Adrenal gland (tissue), 12 donors: ENCODE measurements around the gene CTNND2. TPM values are rescaled to one million over a fixed set of nuclear protein-coding genes. Genes with fewer than 3 reads are reported as not detected.

Experiments used
- DNase-seq, 7 donors: peaks; one replicate each; pipeline ENCODE4 v3.0.0-alpha.2; 2019 to 2020
- H3K27ac ChIP-seq, 5 donors: fragments of 200-600 bp; sonication (generic) in 4 of 5; 1 replicate in 3 of 5; 2 replicates in 2 of 5; pipeline versions ENCODE4 v1.5.1 to v1.8.0; 2016 to 2020; ENCODE audit warnings: mild to moderate bottlenecking in 1 of 5
- H3K27me3 ChIP-seq: fragments of 200-600 bp; 2 replicates; pipeline ENCODE4 v1.8.0; 2021
- H3K36me3 ChIP-seq, 2 donors: fragments of 200-600 bp; replicated peaks in 1 of 2; 1 replicate in 1 of 2; 2 replicates in 1 of 2; pipeline versions ENCODE4 v1.5.1 to v1.8.0; 2018 to 2022
- H3K4me1 ChIP-seq, 2 donors: fragments of 200-600 bp; replicated peaks in 1 of 2; 1 replicate in 1 of 2; 2 replicates in 1 of 2; pipeline versions ENCODE4 v1.5.1 to v1.8.0; 2018 to 2021
- H3K4me3 ChIP-seq, 4 donors: fragments of 200-600 bp; sonication (generic) in 3 of 4; one replicate each; pipeline ENCODE4 v1.5.1; 2016 to 2018
- H3K9me3 ChIP-seq, 3 donors: fragments of 200-600 bp; sonication (generic) in 1 of 3; replicated peaks in 1 of 3; 1 replicate in 2 of 3; 2 replicates in 1 of 3; pipeline versions ENCODE4 v1.5.1 to v1.8.0; 2016 to 2021
- POLR2A ChIP-seq, 2 donors: fragments of 450-650 bp; IDR thresholded peaks; one replicate each; pipeline ENCODE4 v1.6.1; 2017; ENCODE audit warnings: antibody characterized with exemption in 2 of 2, mild to moderate bottlenecking in 2 of 2, moderate library complexity in 1 of 2
- WGBS, 4 donors: extraction: QIAGEN DNeasy Blood & Tissue Kit in 2 of 4; methylation state at CpG; one replicate each; pipeline versions ENCODE4 v1.1.5 to v1.1.7; 2013 to 2017; 5-methylcytosine and 5-hydroxymethylcytosine counted together
- intact Hi-C, 2 donors: fragments of 100-400 bp; cut with DNase I; formaldehyde crosslinking; loops; one replicate each; pipeline versions ENCODE4 v1.14.1 to v1.15.0; 2022 to 2023
- polyA plus RNA-seq, 3 donors: library from polyadenylated mRNA; stranded (reverse); fragments of 200-250 nt in 2 of 3; fragments of 350-450 nt in 1 of 3; fragmentation: Illumina TruSeq in 1 of 3; extraction: RNeasy Lipid Tissue Mini Kit (QIAGEN cat#74804) in 1 of 3; gene quantifications; one replicate each; pipeline ENCODE4 v1.2.3, GENCODE V29; 2013 to 2014
- total RNA-seq, 9 donors: library from RNA; depleted of rRNA in 4 of 9; stranded (reverse); fragments of >200 nt in 4 of 9; fragments of 120-200 nt in 1 of 9; fragmentation: NEBNext Ultra II Directional in 1 of 9; extraction: Animal tissue kit (Norgen Biotek cat#: 25700) in 1 of 9; gene quantifications; one replicate each; pipeline versions ENCODE4 v1.1.0 to v1.2.4, GENCODE V29; 2013 to 2023
- TF ChIP-seq, protein P1 (sequence below), 6 experiments: fragments of 450-650 bp in 4 of 6; fragments of 200-600 bp in 2 of 6; sonication (generic) in 1 of 6; IDR thresholded peaks; 1 replicate in 5 of 6; 2 replicates in 1 of 6; pipeline versions ENCODE4 v1.5.1 to v1.8.0; 2016 to 2021; ENCODE audit warnings: antibody characterized with exemption in 6 of 6, mild to moderate bottlenecking in 2 of 6, moderate library complexity in 1 of 6
- donor health status: healthy with polysubstance abuse.
- donor health status: Bipolar disorder and iron deficiency.
- donor health status: DM: yes; HTN: yes; CAD: no.
- donor health status: DM: no; HTN: no; CAD: no.
- donor health status: DM: no; HTN: no; CAD: no.
- donor health status: DM: yes; HTN: yes; CAD: no.

Gene CTNND2
- total and polyA plus RNA-seq, 12 donors: 0.34 to 4.2 (median 1.1) TPM; not detected in 1

DNA sequence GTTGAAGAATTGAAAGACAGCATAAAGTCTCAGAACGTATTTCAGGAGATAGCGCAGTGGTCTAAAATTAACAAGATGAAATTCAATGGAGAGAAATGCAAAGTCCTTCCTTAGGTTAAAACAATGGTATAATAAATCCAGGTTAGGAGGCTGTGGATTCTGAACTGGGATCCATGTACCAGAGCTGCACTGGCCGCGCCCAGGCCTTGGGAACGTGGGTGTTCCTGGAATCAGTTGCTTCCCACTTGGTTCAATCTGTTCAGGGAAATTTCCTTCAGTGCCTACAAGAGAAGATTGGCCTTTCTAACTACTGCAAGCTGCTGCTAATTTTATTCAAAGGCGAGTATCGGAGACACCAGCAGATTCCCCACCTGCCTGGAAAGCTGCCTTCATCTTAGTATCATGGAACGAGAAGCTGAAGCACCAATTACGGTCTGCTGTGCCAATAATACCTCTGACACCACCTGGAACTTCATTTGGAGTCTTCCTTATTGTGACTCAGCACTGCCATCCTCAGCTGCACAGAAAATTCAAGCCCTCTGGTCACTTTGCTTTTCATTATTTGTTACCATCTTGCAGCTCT lies 14.3 kb upstream of the CTNND2 start:
- 70 to 82% (median 74%) methylated on average over 9 of the region's 9 CpGs for WGBS, 4 donors
- TF ChIP-seq, protein P1, sequence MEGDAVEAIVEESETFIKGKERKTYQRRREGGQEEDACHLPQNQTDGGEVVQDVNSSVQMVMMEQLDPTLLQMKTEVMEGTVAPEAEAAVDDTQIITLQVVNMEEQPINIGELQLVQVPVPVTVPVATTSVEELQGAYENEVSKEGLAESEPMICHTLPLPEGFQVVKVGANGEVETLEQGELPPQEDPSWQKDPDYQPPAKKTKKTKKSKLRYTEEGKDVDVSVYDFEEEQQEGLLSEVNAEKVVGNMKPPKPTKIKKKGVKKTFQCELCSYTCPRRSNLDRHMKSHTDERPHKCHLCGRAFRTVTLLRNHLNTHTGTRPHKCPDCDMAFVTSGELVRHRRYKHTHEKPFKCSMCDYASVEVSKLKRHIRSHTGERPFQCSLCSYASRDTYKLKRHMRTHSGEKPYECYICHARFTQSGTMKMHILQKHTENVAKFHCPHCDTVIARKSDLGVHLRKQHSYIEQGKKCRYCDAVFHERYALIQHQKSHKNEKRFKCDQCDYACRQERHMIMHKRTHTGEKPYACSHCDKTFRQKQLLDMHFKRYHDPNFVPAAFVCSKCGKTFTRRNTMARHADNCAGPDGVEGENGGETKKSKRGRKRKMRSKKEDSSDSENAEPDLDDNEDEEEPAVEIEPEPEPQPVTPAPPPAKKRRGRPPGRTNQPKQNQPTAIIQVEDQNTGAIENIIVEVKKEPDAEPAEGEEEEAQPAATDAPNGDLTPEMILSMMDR (IDR thresholded peaks at IDR 0.05): no peak
- Histone ChIP-seq H3K4me3 (no peak overlapping the region), H3K4me1 (no peaks in the 10 kb centered on the region), H3K27ac (no peak overlapping the region), H3K27me3 (no peaks in the 10 kb centered on the region), H3K9me3 (no peaks in the 10 kb centered on the region), H3K36me3 (no peaks in the 10 kb centered on the region)
- DNase-seq: no peak
- intact Hi-C loops: no loop called here

- Histone ChIP-seq H3K9me3 (no peaks in the 10 kb centered on the region), H3K4me3 (no peak overlapping the region), H3K36me3 (no peaks in the 10 kb centered on the region), H3K27ac (no peak overlapping the region), H3K4me1 (no peaks in the 10 kb centered on the region), H3K27me3 (no peaks in the 10 kb centered on the region)
- intact Hi-C loops: no loop called here
- TF ChIP-seq, protein P1 (IDR thresholded peaks at IDR 0.05): no peak
- no peak for TF ChIP-seq POLR2A (IDR thresholded peaks at IDR 0.05)
- DNase-seq: no peak
- 57 to 70% (median 67%) methylated on average over 2 of the region's 2 CpGs for WGBS, 4 donors
These were observed 5.2 kb upstream of the CTNND2 start for GRCh38 chr5:11909471-11909870.

DNA sequence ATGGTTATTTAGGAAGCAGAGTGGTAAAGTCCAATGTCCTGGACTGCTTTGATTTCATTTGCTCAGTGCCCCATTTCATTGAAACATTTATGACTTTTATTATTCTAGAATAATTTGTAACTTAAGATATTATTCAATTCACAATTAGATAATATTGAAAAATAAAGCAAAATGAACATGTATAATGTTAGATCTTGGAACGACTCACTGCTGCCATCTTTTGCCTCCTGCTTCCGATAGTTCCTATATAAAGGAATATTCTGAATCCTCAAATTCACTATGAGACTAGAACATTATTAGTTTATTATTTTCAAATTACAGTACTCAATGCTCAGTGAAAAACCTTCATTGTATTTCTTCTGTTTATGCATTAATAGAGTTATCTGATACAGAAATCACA lies 2.3 kb upstream of the CTNND2 start:
- Histone ChIP-seq H3K4me1 (no peaks in the 10 kb centered on the region), H3K9me3 (no peaks in the 10 kb centered on the region), H3K27me3 (peaks cover 12% of the 10 kb centered on the region), H3K27ac (no peak overlapping the region), H3K4me3 (no peak overlapping the region), H3K36me3 (no peaks in the 10 kb centered on the region)
- intact Hi-C loops: no loop called here
- TF ChIP-seq, protein P1 (IDR thresholded peaks at IDR 0.05): no peak
- no peak for TF ChIP-seq POLR2A (IDR thresholded peaks at IDR 0.05)
- no peak for DNase-seq
- WGBS, 4 donors: 50 to 54% (median 52%) methylated on average over 2 of the region's 2 CpGs

DNA sequence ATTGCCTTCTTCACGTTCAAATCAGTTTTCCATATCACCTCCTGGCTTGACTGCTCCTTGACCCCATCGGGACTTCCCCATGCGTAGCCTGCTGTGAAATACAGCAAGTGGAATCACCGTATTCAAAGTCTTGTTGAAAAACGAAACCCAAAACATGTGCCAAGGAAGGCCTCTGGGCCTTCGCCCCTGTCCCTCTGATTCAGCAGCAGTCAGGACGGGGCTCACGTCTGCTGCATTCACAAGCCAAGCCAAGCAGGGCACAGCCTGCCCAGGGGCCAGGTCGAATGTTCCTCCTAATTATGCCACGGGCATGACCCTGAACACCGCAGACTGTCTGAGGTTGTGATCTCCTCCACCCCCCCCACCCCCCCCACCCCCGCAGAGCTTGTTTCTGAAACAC lies 960 bp upstream of the CTNND2 start:
- Histone ChIP-seq H3K4me1 (no peaks in the 10 kb centered on the region), H3K9me3 (no peaks in the 10 kb centered on the region), H3K36me3 (no peaks in the 10 kb centered on the region), H3K27ac (no peak overlapping the region), H3K27me3 (peaks cover 12% of the 10 kb centered on the region), H3K4me3 (no peak overlapping the region)
- 18 to 21% (median 19%) methylated on average over 9 to 12 of the region's 12 CpGs for WGBS, 4 donors
- intact Hi-C loops: no loop called here
- TF ChIP-seq POLR2A (IDR thresholded peaks at IDR 0.05): no peak
- TF ChIP-seq, protein P1 (IDR thresholded peaks at IDR 0.05): no peak
- no peak for DNase-seq
